AG04449 (cell line): ENCODE data around the gene ZFHX3.

ENCODE experiments used
- CTCF ChIA-PET: fragments of 350-600 bp; formaldehyde crosslinking; extraction: SDS; loops from one replicate; lab custom pipeline; 2021; ENCODE audit warnings: antibody characterized with exemption; lab: Yijun Ruan, JAX
- POLR2A ChIA-PET: fragments of 400-600, 350-600 bp; formaldehyde crosslinking; extraction: SDS; loops from one replicate; lab custom pipeline; 2020; ENCODE audit warnings: antibody characterized with exemption, inconsistent platforms; lab: Yijun Ruan, JAX
- DNase-seq: peaks from one replicate; pipeline ENCODE4 v3.0.0-alpha.2; 2010; ENCODE audit warnings: low read depth, low spot score
- H3K4me3 ChIP-seq: 2 replicates; pipeline ENCODE4 v1.5.1; 2011; ENCODE audit warnings: low read depth, mild to moderate bottlenecking, control low read depth, low read length
- CTCF ChIP-seq: IDR thresholded peaks from one replicate; pipeline ENCODE4 v1.5.1; 2011; ENCODE audit warnings: mild to moderate bottlenecking, moderate library complexity, low read length, control low read depth, inconsistent platforms; ENCODE audit not compliant: insufficient read depth; ENCODE audit errors: missing control alignments

Gene ZFHX3

GRCh38 chr16:72963533-72964315 lies 84.2 kb downstream of the ZFHX3 start:
- peak; percentile 23 for DNase-seq
- H3K4me3 ChIP-seq: no peak overlapping the region
- TF ChIP-seq CTCF: peak; percentile 9
- ChIA-PET CTCF (interaction anchor here (1.0 to 3.2 kb wide), 9 partner anchors 9 to 131 kb away, joined by 3 to 19 read pairs (median 4); no protein-coding TSS in a partner anchor), POLR2A (no interaction called here)

GRCh38 chr16:72962347-72962746 lies 85.6 kb downstream of the ZFHX3 start:
- DNase-seq: no peak
- ChIA-PET CTCF (interaction anchor here (0.5 to 3.2 kb wide), 6 partner anchors 10 to 230 kb away, joined by 3 to 19 read pairs (median 4); no protein-coding TSS in a partner anchor), POLR2A (interaction anchor here (0.6 kb wide), 1 partner anchor 28 kb away, joined by 4 read pairs; no protein-coding TSS in a partner anchor)
- TF ChIP-seq CTCF: no peak
- no peak overlapping the region for H3K4me3 ChIP-seq

- TF ChIP-seq CTCF: no peak
- CTCF ChIA-PET: interaction anchor here (0.5 to 3.2 kb wide), 12 partner anchors 9 to 838 kb away, joined by 3 to 19 read pairs (median 4); no protein-coding TSS in a partner anchor
- no peak for DNase-seq
- H3K4me3 ChIP-seq: no peak overlapping the region
- POLR2A ChIA-PET: interaction anchor here (0.5 to 0.6 kb wide), 2 partner anchors 28 to 68 kb away, joined by 4 read pairs; no protein-coding TSS in a partner anchor
Measured at GRCh38 chr16:72961863-72962262, 86.1 kb downstream of the ZFHX3 start.

- CTCF ChIA-PET: interaction anchor here (0.6 to 3.2 kb wide), 17 partner anchors 8 to 838 kb away, joined by 3 to 19 read pairs (median 4); no protein-coding TSS in a partner anchor
- no peak overlapping the region for H3K4me3 ChIP-seq
Measured at GRCh38 chr16:72961115-72961832, 86.7 kb downstream of the ZFHX3 start.

GRCh38 chr16:72960101-72960500 lies 87.8 kb downstream of the ZFHX3 start:
- H3K4me3 ChIP-seq: no peak overlapping the region
- ChIA-PET CTCF (interaction anchor here (0.9 to 2.1 kb wide), 3 partner anchors 25 to 242 kb away, joined by 3 to 4 read pairs (median 4); no protein-coding TSS in a partner anchor), POLR2A (no interaction called here)
- no peak for TF ChIP-seq CTCF
- DNase-seq: no peak

More at GRCh38 chr16:72961115-72961832, 86.7 kb downstream of the ZFHX3 start:
- peak; percentile 24 for TF ChIP-seq CTCF
- no peak for DNase-seq
- POLR2A ChIA-PET: interaction anchor here (0.5 kb wide), 1 partner anchor 68 kb away, joined by 4 read pairs; no protein-coding TSS in a partner anchor
